A673 (cell line): ENCODE measurements around the gene ZBTB38. TPM values are rescaled to one million over a fixed set of nuclear protein-coding genes. Genes with fewer than 3 reads are reported as not detected.

ENCODE experiments used
- BruUV-seq: library from RNA; stranded (reverse); fragments of 400-500 nt; replicated peaks from 2 replicates; lab custom pipeline; 2021; lab: Mats Ljungman, UMichigan
- CTCF ChIA-PET: fragments of 300-600 bp; sonication (Branson Sonifier 250); formaldehyde crosslinking; loops from one replicate; lab custom pipeline; 2022; ENCODE audit warnings: antibody characterized with exemption; lab: Charles Lee
- POLR2A ChIA-PET: fragments of 300-600 bp; sonication (Branson Sonifier 250); formaldehyde crosslinking; loops from one replicate; lab custom pipeline; 2022; ENCODE audit warnings: antibody characterized with exemption; ENCODE audit not compliant: low non-redundant PET; lab: Charles Lee
- DNase-seq: peaks from one replicate; pipeline ENCODE4 v3.0.0-alpha.2; 2015; ENCODE audit warnings: low spot score
- H3K27ac ChIP-seq: fragments of 200-600 bp; sonication (generic); 2 replicates; pipeline ENCODE4 v1.5.1; 2016; ENCODE audit warnings: mixed run types, low read depth, mild to moderate bottlenecking, mixed read lengths, antibody characterized with exemption, low read length; ENCODE audit not compliant: poor library complexity, severe bottlenecking
- H3K27me3 ChIP-seq: fragments of 200-600 bp; sonication (generic); replicated peaks from 2 replicates; pipeline ENCODE4 v1.6.1; 2017; ENCODE audit warnings: mixed run types, low read depth, mild to moderate bottlenecking, mixed read lengths, antibody characterized with exemption, low read length; ENCODE audit not compliant: insufficient read depth, poor library complexity
- H3K36me3 ChIP-seq: fragments of 200-600 bp; sonication (generic); 2 replicates; pipeline ENCODE4 v1.6.1; 2016; ENCODE audit warnings: mixed run types, mild to moderate bottlenecking, mixed read lengths, antibody characterized with exemption, low read length; ENCODE audit not compliant: insufficient read depth, poor library complexity, severe bottlenecking
- H3K4me1 ChIP-seq: fragments of 200-600 bp; sonication (generic); 2 replicates; pipeline ENCODE4 v1.6.1; 2017; ENCODE audit warnings: mixed run types, mild to moderate bottlenecking, mixed read lengths, antibody characterized with exemption, low read length; ENCODE audit not compliant: insufficient read depth, poor library complexity, severe bottlenecking
- H3K4me3 ChIP-seq: fragments of 200-600 bp; sonication (generic); 2 replicates; pipeline ENCODE4 v1.5.1; 2016; ENCODE audit warnings: low read depth, mixed run types, mild to moderate bottlenecking, mixed read lengths, low read length; ENCODE audit not compliant: poor library complexity, severe bottlenecking
- H3K9me3 ChIP-seq: fragments of 200-600 bp; sonication (generic); 2 replicates; pipeline ENCODE4 v1.6.1; 2016; ENCODE audit warnings: mixed run types, low read depth, mild to moderate bottlenecking, mixed read lengths, antibody characterized with exemption, low read length; ENCODE audit not compliant: poor library complexity, severe bottlenecking
- EZH2 ChIP-seq: fragments of 200-600 bp; sonication (generic); IDR thresholded peaks from 2 replicates; pipeline ENCODE4 v1.6.1; 2017; ENCODE audit warnings: borderline replicate concordance, low read depth, mild to moderate bottlenecking, mixed read lengths, antibody characterized with exemption, low read length; ENCODE audit not compliant: poor library complexity, severe bottlenecking
- intact Hi-C: fragments of 100-400 bp; cut with micrococcal nuclease; formaldehyde crosslinking; loops from one replicate; pipeline ENCODE4 v1.10.0; 2022; ENCODE audit not compliant: unreplicated experiment
- total RNA-seq: library from RNA; stranded (reverse); gene quantifications from 2 replicates; pipeline ENCODE4 v1.2.3, GENCODE V29; 2021
- TF ChIP-seq, protein P1 (sequence below): fragments of 300-800, 200-600 bp; sonication (generic); conservative IDR thresholded peaks from 2 replicates; pipeline ENCODE4 v1.5.1; 2017; ENCODE audit warnings: low read depth, mild to moderate bottlenecking, antibody characterized with exemption, low read length, moderate library complexity, mixed read lengths

The ZBTB38 gene
- total RNA-seq, 1 experiment from 2014 or later = 23.7 TPM

DNA sequence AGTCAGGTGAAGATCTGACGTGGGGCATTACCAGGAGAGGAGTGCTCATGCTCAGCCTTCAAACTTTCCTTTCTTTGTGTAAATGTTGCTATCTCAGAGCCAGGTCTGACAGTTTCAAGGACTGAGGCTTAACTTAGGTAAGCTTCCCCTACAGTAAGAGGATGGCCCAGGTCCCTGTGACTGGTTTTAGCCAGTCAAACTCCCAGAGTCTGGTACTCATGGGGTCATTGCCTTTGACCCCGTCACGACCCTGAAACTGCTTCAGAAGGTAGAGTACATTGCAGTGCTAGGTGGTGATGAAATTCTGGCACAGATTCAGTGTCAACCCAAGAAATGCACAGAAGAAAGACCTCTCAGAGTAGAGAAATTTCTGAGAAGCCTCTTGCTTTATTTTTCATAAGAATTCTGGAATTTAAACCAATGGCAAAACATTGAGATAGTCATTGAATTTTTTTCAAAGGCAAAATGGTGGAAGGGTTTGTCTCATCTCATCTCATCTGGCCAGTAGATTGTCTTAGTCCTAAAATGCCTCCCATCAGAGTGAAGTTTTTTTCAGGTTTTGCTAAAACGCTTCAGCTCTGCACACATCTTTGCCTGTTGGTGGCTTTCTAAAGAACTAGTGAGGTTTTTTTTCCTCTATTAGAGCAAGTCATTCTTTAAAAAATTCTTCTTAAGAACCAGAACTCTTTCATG is 23.1 kb downstream of the ZBTB38 start:
- POLR2A ChIA-PET = no interaction called here

DNA sequence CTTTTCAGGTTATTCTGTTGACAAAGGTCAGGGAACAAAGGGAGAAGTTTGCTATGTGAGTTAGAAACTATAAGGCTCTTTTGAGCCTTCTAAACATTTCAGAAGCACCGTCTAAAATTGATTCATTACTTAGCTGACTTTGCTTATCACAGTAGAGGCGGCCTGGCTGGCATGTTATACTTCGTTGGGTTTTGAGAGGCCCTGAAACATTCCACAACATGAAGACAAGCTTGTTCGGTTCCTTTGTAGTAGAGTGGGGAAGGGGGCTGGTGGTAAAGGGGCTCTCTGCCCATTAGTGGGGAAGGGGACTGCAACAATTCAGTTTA is 23.6 kb downstream of the ZBTB38 start:
- no peak overlapping the region for H3K27ac ChIP-seq
- intact Hi-C loops = no loop called here
- ChIA-PET POLR2A (no interaction called here), CTCF (no interaction called here)
- H3K4me3 ChIP-seq = no peak overlapping the region
- H3K27me3 ChIP-seq = no peaks in the 10 kb centered on the region
- H3K4me1 ChIP-seq = peaks cover 16% of the 10 kb centered on the region
- peaks cover 1% of the 10 kb centered on the region for H3K36me3 ChIP-seq
- BruUV-seq = no TSS peak
- peaks cover 7% of the 10 kb centered on the region for H3K9me3 ChIP-seq
- DNase-seq = no peak
- TF ChIP-seq, protein P1, sequence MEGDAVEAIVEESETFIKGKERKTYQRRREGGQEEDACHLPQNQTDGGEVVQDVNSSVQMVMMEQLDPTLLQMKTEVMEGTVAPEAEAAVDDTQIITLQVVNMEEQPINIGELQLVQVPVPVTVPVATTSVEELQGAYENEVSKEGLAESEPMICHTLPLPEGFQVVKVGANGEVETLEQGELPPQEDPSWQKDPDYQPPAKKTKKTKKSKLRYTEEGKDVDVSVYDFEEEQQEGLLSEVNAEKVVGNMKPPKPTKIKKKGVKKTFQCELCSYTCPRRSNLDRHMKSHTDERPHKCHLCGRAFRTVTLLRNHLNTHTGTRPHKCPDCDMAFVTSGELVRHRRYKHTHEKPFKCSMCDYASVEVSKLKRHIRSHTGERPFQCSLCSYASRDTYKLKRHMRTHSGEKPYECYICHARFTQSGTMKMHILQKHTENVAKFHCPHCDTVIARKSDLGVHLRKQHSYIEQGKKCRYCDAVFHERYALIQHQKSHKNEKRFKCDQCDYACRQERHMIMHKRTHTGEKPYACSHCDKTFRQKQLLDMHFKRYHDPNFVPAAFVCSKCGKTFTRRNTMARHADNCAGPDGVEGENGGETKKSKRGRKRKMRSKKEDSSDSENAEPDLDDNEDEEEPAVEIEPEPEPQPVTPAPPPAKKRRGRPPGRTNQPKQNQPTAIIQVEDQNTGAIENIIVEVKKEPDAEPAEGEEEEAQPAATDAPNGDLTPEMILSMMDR = no peak
- TF ChIP-seq EZH2 = no peak

More for the DNA sequence above, 23.1 kb downstream of the ZBTB38 start:
- DNase-seq = no peak
- H3K9me3 ChIP-seq = peaks cover 2% of the 10 kb centered on the region
- H3K4me3 ChIP-seq = no peak overlapping the region
- H3K27ac ChIP-seq = no peak overlapping the region
- intact Hi-C loops = no loop called here
- no peaks in the 10 kb centered on the region for H3K27me3 ChIP-seq
- CTCF ChIA-PET = no interaction called here
- peaks cover 16% of the 10 kb centered on the region for H3K4me1 ChIP-seq
- BruUV-seq = no TSS peak
- TF ChIP-seq, protein P1 = no peak
- TF ChIP-seq EZH2 = no peak
- no peaks in the 10 kb centered on the region for H3K36me3 ChIP-seq

DNA sequence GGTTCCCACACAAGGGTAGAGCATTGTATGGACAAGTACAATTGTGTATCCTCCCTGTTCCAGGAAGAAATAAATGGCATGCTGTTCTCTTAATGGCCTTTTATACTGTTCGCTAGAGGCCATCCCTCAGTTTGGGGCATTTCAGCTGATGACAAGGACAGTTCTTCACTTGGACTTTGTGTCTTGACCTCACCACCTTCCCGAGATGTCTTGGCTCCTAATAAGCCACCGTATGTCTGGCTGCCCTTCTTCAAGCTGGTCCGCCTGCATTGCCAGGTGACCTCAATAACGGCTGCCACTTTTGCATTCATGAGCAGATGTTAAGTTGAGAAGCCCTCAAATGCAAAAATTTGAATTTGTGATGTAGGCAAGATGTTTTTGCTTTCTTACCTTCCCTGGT is 24.1 kb downstream of the ZBTB38 start:
- intact Hi-C loops = no loop called here
- Histone ChIP-seq H3K36me3 (peaks cover 6% of the 10 kb centered on the region), H3K9me3 (peaks cover 10% of the 10 kb centered on the region), H3K4me1 (peaks cover 14% of the 10 kb centered on the region), H3K27ac (no peak overlapping the region), H3K4me3 (no peak overlapping the region), H3K27me3 (no peaks in the 10 kb centered on the region)
- ChIA-PET POLR2A (no interaction called here), CTCF (no interaction called here)
- TF ChIP-seq, protein P1 = no peak
- no peak for TF ChIP-seq EZH2
- no peak for DNase-seq
- BruUV-seq = no TSS peak
